HepG2 (cell line): ENCODE results near the gene CD209. TPM values are rescaled to one million over a fixed set of nuclear protein-coding genes. Genes with fewer than 3 reads are reported as not detected.

Experiments
- ATAC-seq: fragments of 200-7000 bp; cut with Tn5 transposase; 3 replicates; pipeline ENCODE4 v1.9.1; 2020; ENCODE audit warnings: mild to moderate bottlenecking, moderate library complexity
- BruUV-seq: library from RNA; stranded (reverse); fragments of 400-500 nt; replicated peaks from 2 replicates; lab custom pipeline; 2021; lab: Mats Ljungman, UMichigan
- CTCF ChIA-PET: fragments of 300-600 bp; formaldehyde crosslinking; extraction: SDS; loops from one replicate; lab custom pipeline; 2021; ENCODE audit warnings: low total read pairs, inconsistent platforms, low intra/inter-chr PET ratio; lab: Yijun Ruan, JAX
- POLR2A ChIA-PET: fragments of 350-600 bp; sonication (Branson Sonifier 250); formaldehyde crosslinking; loops from one replicate; lab custom pipeline; 2020; ENCODE audit warnings: antibody characterized with exemption, inconsistent platforms; lab: Yijun Ruan, JAX
- DNase-seq: peaks from one replicate; pipeline ENCODE4 v3.0.0-alpha.2; 2015; ENCODE audit warnings: low spot score
- FAIRE-seq: peaks from 3 replicates; lab custom pipeline; 2011; peaks lifted over from hg19 to GRCh38; lab: Jason Lieb, UNC
- H2AFZ ChIP-seq: one replicate; pipeline ENCODE4 v1.6.1; 2011; ENCODE audit warnings: low read length, inconsistent platforms
- H3K27ac ChIP-seq: fragments of 300-600 bp; 3 replicates; pipeline ENCODE4 v1.8.0; 2011; ENCODE audit warnings: mixed run types, mild to moderate bottlenecking, mixed read lengths, low read length, inconsistent platforms; ENCODE audit not compliant: insufficient read depth; ENCODE audit errors: extremely low read length
- H3K27me3 ChIP-seq, 2 experiments: fragments of 200-600 bp in 1 of 2; 2 replicates in 1 of 2; 3 replicates in 1 of 2; pipeline versions ENCODE4 v1.6.0 to v1.8.0; 2011; ENCODE audit warnings: low read length in 2 of 2, mild to moderate bottlenecking in 2 of 2, moderate library complexity in 2 of 2, inconsistent platforms in 1 of 2; ENCODE audit not compliant: insufficient read depth in 2 of 2, control insufficient read depth in 1 of 2
- H3K36me3 ChIP-seq, 2 experiments: fragments of 200-600 bp in 1 of 2; replicated peaks in 1 of 2; 2 replicates in 1 of 2; 3 replicates in 1 of 2; pipeline versions ENCODE4 v1.5.1 to v1.8.0; 2011; ENCODE audit warnings: low read length in 2 of 2, inconsistent platforms in 1 of 2; ENCODE audit not compliant: insufficient read depth in 2 of 2, control insufficient read depth in 1 of 2
- H3K4me1 ChIP-seq: 2 replicates; pipeline ENCODE4 v1.5.1; 2012; ENCODE audit warnings: low read length, inconsistent platforms; ENCODE audit not compliant: insufficient read depth
- H3K4me2 ChIP-seq: 2 replicates; pipeline ENCODE4 v1.6.0; 2011; ENCODE audit warnings: low read depth, low read length, inconsistent platforms
- H3K4me3 ChIP-seq, 3 experiments: fragments of 200-600 bp in 1 of 3; sonication (generic), shearing (Covaris generic) in 1 of 3; replicated peaks in 1 of 3; 2 replicates each; pipeline ENCODE4 v1.5.1; 2011 to 2016; ENCODE audit warnings: low read length in 3 of 3, inconsistent platforms in 2 of 3, low read depth in 2 of 3, mild to moderate bottlenecking in 2 of 3, control low read depth in 1 of 3, mixed read lengths in 1 of 3; ENCODE audit not compliant: insufficient read depth in 1 of 3
- H3K79me2 ChIP-seq: one replicate; pipeline ENCODE4 v1.6.1; 2011; ENCODE audit warnings: low read length, inconsistent platforms; ENCODE audit not compliant: insufficient read depth
- H3K9ac ChIP-seq: 2 replicates; pipeline ENCODE4 v1.6.0; 2011; ENCODE audit warnings: mild to moderate bottlenecking, low read depth, low read length, inconsistent platforms; ENCODE audit not compliant: insufficient read depth
- H3K9me3 ChIP-seq: 2 replicates; pipeline ENCODE4 v1.5.1; 2012; ENCODE audit warnings: mild to moderate bottlenecking, low read length
- H4K20me1 ChIP-seq: 2 replicates; pipeline ENCODE4 v1.6.0; 2011; ENCODE audit warnings: inconsistent platforms, mild to moderate bottlenecking, low read length, moderate library complexity; ENCODE audit not compliant: insufficient read depth
- AHR ChIP-seq: IDR thresholded peaks from 2 replicates; pipeline ENCODE4 v1.6.1; 2018; ENCODE audit warnings: missing genetic modification reagents, missing compliant biosample characterization
- ARHGAP35 ChIP-seq: sonication (generic); formaldehyde crosslinking; IDR thresholded peaks from 2 replicates; pipeline ENCODE4 v1.9.0; 2022; ENCODE audit warnings: mild to moderate bottlenecking, inconsistent platforms, moderate library complexity, missing genetic modification reagents, borderline replicate concordance
- CBFB ChIP-seq: sonication (generic); formaldehyde crosslinking; IDR thresholded peaks from 2 replicates; pipeline ENCODE4 v1.4.0; 2020; ENCODE audit warnings: missing genetic modification reagents
- HCFC1 ChIP-seq: fragments of 150-350 bp; IDR thresholded peaks from 2 replicates; pipeline ENCODE4 v1.6.1; 2014; ENCODE audit warnings: low read depth, low read length
- HOXA7 ChIP-seq: sonication (generic); formaldehyde crosslinking; IDR thresholded peaks from 2 replicates; pipeline ENCODE4 v1.8.1; 2022; ENCODE audit warnings: mild to moderate bottlenecking, missing genetic modification reagents, moderate library complexity
- POGZ ChIP-seq: sonication (generic); formaldehyde crosslinking; IDR thresholded peaks from 2 replicates; pipeline ENCODE4 v1.4.0; 2020; ENCODE audit warnings: mild to moderate bottlenecking, missing genetic modification reagents
- RFX3 ChIP-seq: IDR thresholded peaks from 2 replicates; pipeline ENCODE4 v1.6.1; 2016; ENCODE audit warnings: missing biosample characterization, missing genetic modification reagents
- ZKSCAN8 ChIP-seq: IDR thresholded peaks from 2 replicates; pipeline ENCODE4 v1.6.1; 2016; ENCODE audit warnings: borderline replicate concordance, missing genetic modification reagents, missing compliant biosample characterization
- ZNF589 ChIP-seq: sonication (generic); formaldehyde crosslinking; conservative IDR thresholded peaks from 2 replicates; pipeline ENCODE4 v1.8.0; 2022; ENCODE audit warnings: mild to moderate bottlenecking, moderate library complexity, missing genetic modification reagents
- ZNF615 ChIP-seq: sonication (generic); formaldehyde crosslinking; IDR thresholded peaks from 2 replicates; pipeline ENCODE4 v1.5.0; 2020; ENCODE audit warnings: mild to moderate bottlenecking, missing genetic modification reagents, borderline replicate concordance
- ZNF746 ChIP-seq: sonication (generic); formaldehyde crosslinking; IDR thresholded peaks from 2 replicates; pipeline ENCODE4 v1.8.0; 2022; ENCODE audit warnings: mild to moderate bottlenecking, missing genetic modification reagents
- ZNF781 ChIP-seq: sonication (generic); formaldehyde crosslinking; IDR thresholded peaks from 2 replicates; pipeline ENCODE4 v1.5.1; 2020; ENCODE audit warnings: borderline replicate concordance, mild to moderate bottlenecking, missing genetic modification reagents; ENCODE audit errors: not compliant biosample characterization
- WGBS: methylation state at CpG from one replicate; pipeline ENCODE4 v1.1.6; 2017; ENCODE audit warnings: low lambda C conversion rate; 5-methylcytosine and 5-hydroxymethylcytosine counted together
- in situ Hi-C: cut with HindIII; loops from 2 replicates; pipeline ENCODE4 v1.10.0; 2017; ENCODE audit warnings: low pct_unique_long_range_greater_than_20kb; ENCODE audit not compliant: extremely low pct_ligation_motif_present
- intact Hi-C: fragments of 100-400 bp; cut with micrococcal nuclease; formaldehyde crosslinking; loops from one replicate; pipeline ENCODE4 v1.10.0; 2022; ENCODE audit not compliant: unreplicated experiment
- polyA plus RNA-seq, 8 experiments: library from polyadenylated mRNA; depleted of rRNA in 3 of 8; stranded (reverse) in 7 of 8; unstranded in 1 of 8; fragments of >200 nt; fragmentation: Illumina TruSeq in 4 of 8; extraction: Trizol in 4 of 8; gene quantifications; 2 replicates each; pipeline versions ENCODE4 v1.2.1 to v1.2.3, GENCODE V29; 2011 to 2016; ENCODE audit warnings: low read depth in 4 of 8, missing spikeins in 1 of 8, mixed read lengths in 1 of 8; ENCODE audit not compliant: insufficient read depth in 1 of 8
- total RNA-seq, 5 experiments: library from RNA; depleted of rRNA; stranded (reverse); fragments of >200 nt; fragmentation: Illumina TruSeq; extraction: Trizol; gene quantifications; 2 replicates each; pipeline ENCODE4 v1.2.3, GENCODE V29; 2016; ENCODE audit warnings: low read depth in 1 of 5
- TF ChIP-seq, protein P1 (sequence below): sonication (generic); formaldehyde crosslinking; IDR thresholded peaks from 2 replicates; pipeline ENCODE4 v1.4.0; 2020; ENCODE audit warnings: missing genetic modification reagents, mild to moderate bottlenecking, borderline replicate concordance
- TF ChIP-seq, protein P2 (sequence below): sonication (generic); formaldehyde crosslinking; IDR thresholded peaks from 2 replicates; pipeline ENCODE4 v1.5.1; 2020; ENCODE audit warnings: mild to moderate bottlenecking, missing genetic modification reagents, borderline replicate concordance

Gene CD209
- total and polyA plus RNA-seq, 2 of the 13 experiments (the other 11 are each of a cell fraction or from before 2014, with no cell fraction given) = not detected

DNA sequence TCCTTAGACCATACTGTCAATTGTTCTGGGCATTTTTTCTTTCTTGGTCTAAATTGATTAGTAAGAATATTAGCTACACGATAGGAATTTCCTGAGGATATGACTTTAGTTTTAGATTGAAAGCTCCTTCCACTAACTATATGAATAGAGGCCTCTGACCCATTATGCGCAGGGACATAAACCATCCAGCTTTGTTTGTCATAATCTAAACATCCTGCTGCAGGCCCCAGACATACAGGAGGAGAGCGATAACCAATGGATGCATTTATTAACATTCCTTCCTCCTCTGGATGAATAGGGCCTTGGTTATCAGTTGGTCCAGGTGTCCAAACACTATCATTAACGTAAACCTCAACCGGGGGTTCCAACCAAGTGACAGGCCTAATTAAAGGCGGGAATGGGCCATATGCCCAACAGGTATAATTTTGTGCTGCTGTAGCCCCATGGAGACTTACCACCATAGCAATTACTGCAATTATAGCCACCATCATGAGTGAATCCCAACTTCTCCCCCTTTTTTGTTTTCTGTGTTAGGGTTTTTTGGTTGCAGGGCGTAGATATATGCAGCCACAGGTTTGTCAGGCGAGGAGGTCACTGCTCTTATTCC is 48.3 kb upstream of the CD209 start (continued):
- TF ChIP-seq POGZ (CRISPR knock-in tag) = no peak
- TF ChIP-seq ZKSCAN8 = no peak
- TF ChIP-seq ARHGAP35 (CRISPR knock-in tag) = no peak

DNA sequence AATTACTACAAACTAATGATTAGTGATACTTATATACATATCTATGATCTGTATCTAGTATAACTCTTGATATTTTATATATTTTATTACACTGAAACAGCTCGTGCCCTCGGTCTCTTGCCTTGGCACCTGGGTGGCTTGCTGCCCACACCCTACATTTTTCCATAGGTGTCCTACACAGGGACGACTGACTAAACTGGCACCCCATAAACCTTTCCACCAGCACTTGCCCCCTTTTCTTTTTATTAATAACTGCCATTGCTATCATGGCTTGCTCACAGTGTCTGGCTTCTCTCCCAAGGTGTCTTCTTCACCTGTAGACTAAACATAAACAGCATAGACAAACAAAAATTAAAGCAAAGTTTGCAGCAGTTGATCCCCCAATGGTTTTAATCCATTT is 46.2 kb upstream of the CD209 start:
- no peak overlapping the region for H3K4me3 ChIP-seq
- CTCF ChIA-PET = no interaction called here
- 7% methylated on average over 3 of the region's 3 CpGs for WGBS
- no TSS peak for BruUV-seq
- no peaks in the 10 kb centered on the region for H3K36me3 ChIP-seq
- no peaks in the 10 kb centered on the region for H4K20me1 ChIP-seq
- no peaks in the 10 kb centered on the region for H3K4me1 ChIP-seq
- no peak overlapping the region for H3K27ac ChIP-seq
- FAIRE-seq (no peak), DNase-seq (no peak), ATAC-seq (no peak)
- intact Hi-C loops = no loop called here
- H3K27me3 ChIP-seq = peaks cover 2 to 39% of the 10 kb centered on the region in 2 experiments
- in situ Hi-C loops = loop anchor here (10.0 kb wide), 2 partner anchors 109 to 229 kb away; partner anchors contain the start of gene TRAPPC5
- no peaks in the 10 kb centered on the region for H3K9me3 ChIP-seq
- POLR2A ChIA-PET = no interaction called here
- no peaks in the 10 kb centered on the region for H3K79me2 ChIP-seq
- H2AFZ ChIP-seq = no peak overlapping the region
- H3K4me2 ChIP-seq = no peak overlapping the region
- H3K9ac ChIP-seq = no peak overlapping the region
- TF ChIP-seq ZNF746 (no peak), HOXA7 (CRISPR knock-in tag) (no peak), ZNF589 (no peak), AHR (CRISPR knock-in tag) (no peak), ZNF781 (no peak), HCFC1 (no peak), CBFB (CRISPR knock-in tag) (no peak), RFX3 (CRISPR knock-in tag) (no peak), ZNF615 (CRISPR knock-in tag) (no peak)
- TF ChIP-seq, protein P1, sequence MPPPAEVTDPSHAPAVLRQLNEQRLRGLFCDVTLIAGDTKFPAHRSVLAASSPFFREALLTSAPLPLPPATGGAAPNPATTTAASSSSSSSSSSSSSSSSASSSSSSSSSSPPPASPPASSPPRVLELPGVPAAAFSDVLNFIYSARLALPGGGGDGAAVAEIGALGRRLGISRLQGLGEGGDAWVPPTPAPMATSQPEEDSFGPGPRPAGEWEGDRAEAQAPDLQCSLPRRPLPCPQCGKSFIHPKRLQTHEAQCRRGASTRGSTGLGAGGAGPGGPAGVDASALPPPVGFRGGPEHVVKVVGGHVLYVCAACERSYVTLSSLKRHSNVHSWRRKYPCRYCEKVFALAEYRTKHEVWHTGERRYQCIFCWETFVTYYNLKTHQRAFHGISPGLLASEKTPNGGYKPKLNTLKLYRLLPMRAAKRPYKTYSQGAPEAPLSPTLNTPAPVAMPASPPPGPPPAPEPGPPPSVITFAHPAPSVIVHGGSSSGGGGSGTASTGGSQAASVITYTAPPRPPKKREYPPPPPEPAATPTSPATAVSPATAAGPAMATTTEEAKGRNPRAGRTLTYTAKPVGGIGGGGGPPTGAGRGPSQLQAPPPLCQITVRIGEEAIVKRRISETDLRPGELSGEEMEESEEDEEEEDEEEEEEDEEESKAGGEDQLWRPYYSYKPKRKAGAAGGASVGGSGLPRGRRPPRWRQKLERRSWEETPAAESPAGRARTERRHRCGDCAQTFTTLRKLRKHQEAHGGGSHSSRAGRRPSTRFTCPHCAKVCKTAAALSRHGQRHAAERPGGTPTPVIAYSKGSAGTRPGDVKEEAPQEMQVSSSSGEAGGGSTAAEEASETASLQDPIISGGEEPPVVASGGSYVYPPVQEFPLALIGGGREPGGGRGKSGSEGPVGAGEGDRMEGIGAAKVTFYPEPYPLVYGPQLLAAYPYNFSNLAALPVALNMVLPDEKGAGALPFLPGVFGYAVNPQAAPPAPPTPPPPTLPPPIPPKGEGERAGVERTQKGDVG (CRISPR knock-in tag) = no peak
- TF ChIP-seq, protein P2, sequence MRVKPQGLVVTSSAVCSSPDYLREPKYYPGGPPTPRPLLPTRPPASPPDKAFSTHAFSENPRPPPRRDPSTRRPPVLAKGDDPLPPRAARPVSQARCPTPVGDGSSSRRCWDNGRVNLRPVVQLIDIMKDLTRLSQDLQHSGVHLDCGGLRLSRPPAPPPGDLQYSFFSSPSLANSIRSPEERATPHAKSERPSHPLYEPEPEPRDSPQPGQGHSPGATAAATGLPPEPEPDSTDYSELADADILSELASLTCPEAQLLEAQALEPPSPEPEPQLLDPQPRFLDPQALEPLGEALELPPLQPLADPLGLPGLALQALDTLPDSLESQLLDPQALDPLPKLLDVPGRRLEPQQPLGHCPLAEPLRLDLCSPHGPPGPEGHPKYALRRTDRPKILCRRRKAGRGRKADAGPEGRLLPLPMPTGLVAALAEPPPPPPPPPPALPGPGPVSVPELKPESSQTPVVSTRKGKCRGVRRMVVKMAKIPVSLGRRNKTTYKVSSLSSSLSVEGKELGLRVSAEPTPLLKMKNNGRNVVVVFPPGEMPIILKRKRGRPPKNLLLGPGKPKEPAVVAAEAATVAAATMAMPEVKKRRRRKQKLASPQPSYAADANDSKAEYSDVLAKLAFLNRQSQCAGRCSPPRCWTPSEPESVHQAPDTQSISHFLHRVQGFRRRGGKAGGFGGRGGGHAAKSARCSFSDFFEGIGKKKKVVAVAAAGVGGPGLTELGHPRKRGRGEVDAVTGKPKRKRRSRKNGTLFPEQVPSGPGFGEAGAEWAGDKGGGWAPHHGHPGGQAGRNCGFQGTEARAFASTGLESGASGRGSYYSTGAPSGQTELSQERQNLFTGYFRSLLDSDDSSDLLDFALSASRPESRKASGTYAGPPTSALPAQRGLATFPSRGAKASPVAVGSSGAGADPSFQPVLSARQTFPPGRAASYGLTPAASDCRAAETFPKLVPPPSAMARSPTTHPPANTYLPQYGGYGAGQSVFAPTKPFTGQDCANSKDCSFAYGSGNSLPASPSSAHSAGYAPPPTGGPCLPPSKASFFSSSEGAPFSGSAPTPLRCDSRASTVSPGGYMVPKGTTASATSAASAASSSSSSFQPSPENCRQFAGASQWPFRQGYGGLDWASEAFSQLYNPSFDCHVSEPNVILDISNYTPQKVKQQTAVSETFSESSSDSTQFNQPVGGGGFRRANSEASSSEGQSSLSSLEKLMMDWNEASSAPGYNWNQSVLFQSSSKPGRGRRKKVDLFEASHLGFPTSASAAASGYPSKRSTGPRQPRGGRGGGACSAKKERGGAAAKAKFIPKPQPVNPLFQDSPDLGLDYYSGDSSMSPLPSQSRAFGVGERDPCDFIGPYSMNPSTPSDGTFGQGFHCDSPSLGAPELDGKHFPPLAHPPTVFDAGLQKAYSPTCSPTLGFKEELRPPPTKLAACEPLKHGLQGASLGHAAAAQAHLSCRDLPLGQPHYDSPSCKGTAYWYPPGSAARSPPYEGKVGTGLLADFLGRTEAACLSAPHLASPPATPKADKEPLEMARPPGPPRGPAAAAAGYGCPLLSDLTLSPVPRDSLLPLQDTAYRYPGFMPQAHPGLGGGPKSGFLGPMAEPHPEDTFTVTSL (CRISPR knock-in tag) = no peak
